Subcutaneous preadipocyte (primary cell): ENCODE data around the gene ZNF267. TPM values are rescaled to one million over a fixed set of nuclear protein-coding genes. Genes with fewer than 3 reads are reported as not detected.

Source experiments
- small RNA-seq: library from RNA; depleted of rRNA; stranded (forward); fragments of <200 nt; gene quantifications from one replicate; pipeline ENCODE3, GENCODE V24; 2012
- total RNA-seq: library from RNA; depleted of rRNA; stranded (reverse); fragments of >200 nt; gene quantifications from 2 replicates; pipeline ENCODE4 v1.2.3, GENCODE V29; 2012

The ZNF267 gene
- total RNA-seq = 7.7 and 14.1 TPM in 2 replicates

GRCh38 chr16:31873556-31874365 lies at the start of gene ZNF267:
ZNF267 (plus strand) TSS chr16:31873807; CDS start chr16:31873967, 160 bp downstream.

Small RNA genes within 50 kb of the gene (small RNA-seq; reads per million reads assigned to genes)
- gene AC034105.2 (not detected), gene AC034105.4 (not detected)
